ENCODE data around the gene ARHGAP24.

ARHGAP24 gene

GRCh38 chr4:85556283-85556682 lies 81.3 kb downstream of the ARHGAP24 start:
- DNase-seq (ENCODE audit: extremely low read depth, low read depth) = no peak
- TF ChIP-seq, protein P1, sequence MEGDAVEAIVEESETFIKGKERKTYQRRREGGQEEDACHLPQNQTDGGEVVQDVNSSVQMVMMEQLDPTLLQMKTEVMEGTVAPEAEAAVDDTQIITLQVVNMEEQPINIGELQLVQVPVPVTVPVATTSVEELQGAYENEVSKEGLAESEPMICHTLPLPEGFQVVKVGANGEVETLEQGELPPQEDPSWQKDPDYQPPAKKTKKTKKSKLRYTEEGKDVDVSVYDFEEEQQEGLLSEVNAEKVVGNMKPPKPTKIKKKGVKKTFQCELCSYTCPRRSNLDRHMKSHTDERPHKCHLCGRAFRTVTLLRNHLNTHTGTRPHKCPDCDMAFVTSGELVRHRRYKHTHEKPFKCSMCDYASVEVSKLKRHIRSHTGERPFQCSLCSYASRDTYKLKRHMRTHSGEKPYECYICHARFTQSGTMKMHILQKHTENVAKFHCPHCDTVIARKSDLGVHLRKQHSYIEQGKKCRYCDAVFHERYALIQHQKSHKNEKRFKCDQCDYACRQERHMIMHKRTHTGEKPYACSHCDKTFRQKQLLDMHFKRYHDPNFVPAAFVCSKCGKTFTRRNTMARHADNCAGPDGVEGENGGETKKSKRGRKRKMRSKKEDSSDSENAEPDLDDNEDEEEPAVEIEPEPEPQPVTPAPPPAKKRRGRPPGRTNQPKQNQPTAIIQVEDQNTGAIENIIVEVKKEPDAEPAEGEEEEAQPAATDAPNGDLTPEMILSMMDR (IDR thresholded peaks at IDR 0.05; ENCODE audit: low read depth, low read length, missing control alignments) = no peak
- H3K4me3 ChIP-seq (replicated peaks; ENCODE audit: low read depth, low read length) = no peak overlapping the region

DNA sequence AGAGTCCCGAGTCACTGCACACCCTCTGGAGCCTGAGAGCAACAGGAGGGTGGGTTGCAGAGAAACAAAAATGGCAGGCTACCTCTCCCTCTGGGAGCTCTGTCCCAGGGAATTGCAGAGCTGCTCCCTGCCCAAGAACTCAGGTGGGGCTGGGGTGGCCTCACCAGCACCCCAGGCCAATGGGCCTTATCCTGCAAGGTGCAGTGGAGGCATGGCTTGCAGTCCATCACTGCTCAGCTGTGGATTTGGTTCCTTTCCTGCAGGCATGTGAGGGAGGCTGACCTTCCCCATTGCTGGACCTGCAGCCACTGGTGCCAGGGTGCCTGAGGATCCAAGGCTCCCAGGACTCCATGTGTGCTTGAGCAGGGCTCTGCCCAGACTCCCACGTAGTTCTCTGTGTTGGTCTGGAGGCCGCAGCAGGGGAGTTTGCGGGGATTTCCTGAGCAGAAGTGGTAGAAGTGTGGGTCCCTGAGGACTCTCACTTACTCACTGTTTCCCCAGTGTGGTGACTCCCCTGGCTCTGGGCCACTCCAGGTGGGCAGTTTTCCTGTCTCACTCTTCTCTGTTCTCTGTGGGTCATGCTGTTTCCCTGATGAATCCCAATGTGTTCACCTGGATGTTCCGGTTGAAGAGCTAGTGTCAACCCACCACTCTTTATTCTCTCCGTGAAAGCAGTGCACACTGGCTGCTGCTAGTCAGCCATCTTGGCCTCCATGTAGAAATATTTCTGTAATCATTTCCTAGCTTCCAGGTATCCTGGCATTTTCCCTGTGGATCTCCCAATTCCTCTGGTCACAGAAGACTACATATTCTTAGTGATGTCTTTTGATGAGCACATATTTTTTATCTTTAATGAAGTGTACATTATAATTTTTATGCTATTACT lies 82.3 kb downstream of the ARHGAP24 start:
- TF ChIP-seq, protein P1 (IDR thresholded peaks at IDR 0.05; ENCODE audit: low read depth, low read length, missing control alignments) = no peak
- no peak for DNase-seq (ENCODE audit: extremely low read depth, low read depth)
- H3K4me3 ChIP-seq (replicated peaks; ENCODE audit: low read depth, low read length) = no peak overlapping the region

DNA sequence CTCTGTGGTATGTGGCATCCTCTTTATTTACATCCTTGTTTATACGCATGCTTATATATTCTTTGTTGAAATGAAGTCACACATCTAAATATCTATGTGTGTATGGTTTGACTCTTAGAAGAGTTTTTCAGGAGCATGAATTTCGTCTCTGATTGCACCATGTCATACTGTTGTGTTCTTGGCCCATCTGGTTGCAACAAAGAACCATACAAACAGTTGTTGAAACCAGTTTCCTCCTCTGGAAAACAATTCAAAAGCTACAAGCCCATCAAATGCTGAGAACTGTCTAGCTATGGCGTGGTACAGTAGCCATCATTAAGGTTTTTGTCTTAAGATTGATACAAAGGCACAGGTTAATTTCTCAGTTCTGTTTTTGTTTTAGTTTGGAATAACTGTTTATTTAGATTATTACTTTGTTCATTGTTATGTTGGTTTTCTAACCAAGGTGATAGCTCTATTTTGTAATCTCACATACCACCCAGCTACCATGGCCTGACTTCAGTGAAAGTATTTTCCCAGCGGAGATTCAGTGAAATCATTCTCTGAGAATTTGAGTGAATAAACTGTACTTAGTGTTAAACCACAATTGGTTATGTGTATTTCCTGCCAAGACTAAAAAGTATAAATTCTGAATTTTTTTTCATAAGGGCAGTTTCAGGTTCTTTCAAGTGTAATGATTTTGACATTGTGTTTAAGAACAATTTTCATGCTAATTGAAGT lies 91.0 kb downstream of the ARHGAP24 start:
- no peak for DNase-seq (ENCODE audit: extremely low read depth, low read depth)
- TF ChIP-seq, protein P1 (IDR thresholded peaks at IDR 0.05; ENCODE audit: low read depth, low read length, missing control alignments) = no peak
- no peak overlapping the region for H3K4me3 ChIP-seq (replicated peaks; ENCODE audit: low read depth, low read length)

DNA sequence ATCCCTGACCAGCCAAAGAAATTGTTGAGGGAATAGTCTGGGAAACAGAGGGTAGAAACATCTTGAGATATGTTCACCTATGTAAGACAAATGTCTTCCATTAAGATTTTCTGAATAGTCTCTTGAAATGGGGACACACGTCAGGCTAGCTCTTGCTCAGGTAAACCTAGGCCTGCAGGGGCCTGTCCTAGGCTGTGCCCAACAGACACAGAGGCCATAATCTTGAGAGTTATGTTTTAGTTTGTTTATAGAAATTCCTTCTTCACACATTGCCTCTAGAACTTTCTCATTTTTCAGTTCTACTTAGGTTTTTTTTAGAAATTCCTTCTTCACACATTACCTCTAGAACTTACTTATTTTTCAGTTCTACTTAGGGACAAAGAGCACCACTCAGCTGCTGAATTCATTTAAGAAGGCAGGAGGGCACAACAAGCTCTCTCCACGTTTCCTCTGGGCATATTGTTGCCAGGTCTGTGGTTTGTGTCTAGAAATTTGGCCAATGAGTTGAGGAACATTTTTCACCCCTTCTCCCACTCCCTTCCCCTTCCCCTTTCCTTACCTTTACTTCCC lies 94.9 kb downstream of the ARHGAP24 start:
- TF ChIP-seq, protein P1 (IDR thresholded peaks at IDR 0.05; ENCODE audit: low read depth, low read length, missing control alignments) = no peak
- no peak overlapping the region for H3K4me3 ChIP-seq (replicated peaks; ENCODE audit: low read depth, low read length)
- no peak for DNase-seq (ENCODE audit: extremely low read depth, low read depth)

GRCh38 chr4:85570388-85570787 lies 95.4 kb downstream of the ARHGAP24 start:
- DNase-seq (ENCODE audit: extremely low read depth, low read depth) = no peak
- no peak overlapping the region for H3K4me3 ChIP-seq (replicated peaks; ENCODE audit: low read depth, low read length)
- TF ChIP-seq, protein P1 (IDR thresholded peaks at IDR 0.05; ENCODE audit: low read depth, low read length, missing control alignments) = no peak

DNA sequence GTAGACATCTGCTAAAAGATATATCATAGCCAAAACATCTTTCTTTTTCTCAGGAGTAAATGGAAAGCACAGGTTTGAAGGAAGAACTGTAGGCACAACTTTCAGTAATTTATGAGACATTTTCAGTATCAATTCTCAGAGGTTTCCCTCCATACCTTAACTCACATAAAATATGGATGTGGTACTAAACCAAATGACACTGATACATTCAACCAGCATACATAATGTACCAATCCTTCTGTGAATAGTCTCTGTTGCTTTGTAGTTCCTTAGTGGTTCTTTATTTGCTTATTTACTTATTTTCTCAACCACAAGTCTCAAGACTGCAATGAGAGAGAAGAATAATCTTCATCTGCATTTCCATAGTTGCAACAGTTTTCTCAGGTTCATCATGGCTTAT lies 96.1 kb downstream of the ARHGAP24 start:
- TF ChIP-seq, protein P1 (IDR thresholded peaks at IDR 0.05; ENCODE audit: low read depth, low read length, missing control alignments) = no peak
- H3K4me3 ChIP-seq (replicated peaks; ENCODE audit: low read depth, low read length) = no peak overlapping the region
- no peak for DNase-seq (ENCODE audit: extremely low read depth, low read depth)

Data from HFF-Myc (cell line).